Measurements from ENCODE around the gene NABP2.

- TF ChIP-seq, protein P1, sequence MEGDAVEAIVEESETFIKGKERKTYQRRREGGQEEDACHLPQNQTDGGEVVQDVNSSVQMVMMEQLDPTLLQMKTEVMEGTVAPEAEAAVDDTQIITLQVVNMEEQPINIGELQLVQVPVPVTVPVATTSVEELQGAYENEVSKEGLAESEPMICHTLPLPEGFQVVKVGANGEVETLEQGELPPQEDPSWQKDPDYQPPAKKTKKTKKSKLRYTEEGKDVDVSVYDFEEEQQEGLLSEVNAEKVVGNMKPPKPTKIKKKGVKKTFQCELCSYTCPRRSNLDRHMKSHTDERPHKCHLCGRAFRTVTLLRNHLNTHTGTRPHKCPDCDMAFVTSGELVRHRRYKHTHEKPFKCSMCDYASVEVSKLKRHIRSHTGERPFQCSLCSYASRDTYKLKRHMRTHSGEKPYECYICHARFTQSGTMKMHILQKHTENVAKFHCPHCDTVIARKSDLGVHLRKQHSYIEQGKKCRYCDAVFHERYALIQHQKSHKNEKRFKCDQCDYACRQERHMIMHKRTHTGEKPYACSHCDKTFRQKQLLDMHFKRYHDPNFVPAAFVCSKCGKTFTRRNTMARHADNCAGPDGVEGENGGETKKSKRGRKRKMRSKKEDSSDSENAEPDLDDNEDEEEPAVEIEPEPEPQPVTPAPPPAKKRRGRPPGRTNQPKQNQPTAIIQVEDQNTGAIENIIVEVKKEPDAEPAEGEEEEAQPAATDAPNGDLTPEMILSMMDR (IDR thresholded peaks at IDR 0.05) = no peak
- TF ChIP-seq ZFX (IDR thresholded peaks at IDR 0.05; ENCODE audit: borderline replicate concordance) = no peak
Measured at GRCh38 chr12:56190695-56191155, 33.4 kb upstream of the NABP2 start.

All from 22Rv1 (cell line).